HCT116 (cell line): Measurements from ENCODE around the gene CHRNA7. TPM values are rescaled to one million over a fixed set of nuclear protein-coding genes. Genes with fewer than 3 reads are reported as not detected.

Source experiments
- ATAC-seq: fragments of 200-7000 bp; cut with Tn5 transposase; 2 replicates; pipeline ENCODE4 v1.9.1; 2020; ENCODE audit warnings: mild to moderate bottlenecking, moderate library complexity
- BruUV-seq: library from RNA; stranded (reverse); fragments of 400-500 nt; replicated peaks from 2 replicates; lab custom pipeline; 2021; lab: Mats Ljungman, UMichigan
- CTCF ChIA-PET: fragments of 300-600 bp; sonication (Branson Sonifier 250); formaldehyde crosslinking; loops from one replicate; lab custom pipeline; 2021; ENCODE audit warnings: antibody characterized with exemption; lab: Charles Lee
- POLR2A ChIA-PET: fragments of 300-600, 350-600 bp; sonication (Branson Sonifier 250); formaldehyde crosslinking; loops from one replicate; lab custom pipeline; 2021; ENCODE audit warnings: antibody characterized with exemption; lab: Charles Lee
- RAD21 ChIA-PET, 2 experiments: fragments of 300-600 bp; sonication (Branson Sonifier 250); formaldehyde crosslinking; loops; one replicate each; lab custom pipeline; 2023; ENCODE audit warnings: low total read pairs in 2 of 2; ENCODE audit not compliant: uncharacterized antibody in 2 of 2, unreplicated experiment in 2 of 2, low non-redundant PET in 1 of 2; lab: Charles Lee
- DNase-seq: peaks from one replicate; pipeline ENCODE4 v3.0.0-alpha.2; 2010; ENCODE audit warnings: low read depth, low spot score
- H2AFZ ChIP-seq: fragments of 200-600 bp; shearing (Covaris generic), sonication (generic); 2 replicates; pipeline ENCODE4 v1.6.1; 2017; ENCODE audit warnings: low read depth, mixed run types, mixed read lengths, antibody characterized with exemption, low read length; ENCODE audit not compliant: poor library complexity, severe bottlenecking
- H3K27ac ChIP-seq: 2 replicates; pipeline ENCODE4 v1.5.1; 2012; ENCODE audit warnings: low read depth, low read length
- H3K27me3 ChIP-seq: fragments of 200-600 bp; sonication (generic); 2 replicates; pipeline ENCODE4 v1.6.1; 2016; ENCODE audit warnings: mixed run types, low read length, mixed read lengths; ENCODE audit not compliant: insufficient read depth
- H3K36me3 ChIP-seq, 2 experiments: fragments of 200-500 bp in 1 of 2; fragments of 200-600 bp in 1 of 2; sonication (Bioruptor generic) in 1 of 2; sonication (generic) in 1 of 2; 2 replicates each; pipeline versions ENCODE4 v1.5.1 to v1.6.1; 2014 to 2016; ENCODE audit warnings: low read length in 2 of 2, inconsistent platforms in 1 of 2, mixed read lengths in 1 of 2, mixed run types in 1 of 2; ENCODE audit not compliant: insufficient read depth in 2 of 2, control insufficient read depth in 1 of 2
- H3K4me1 ChIP-seq, 2 experiments: fragments of 200-600 bp in 1 of 2; sonication (generic) in 1 of 2; 2 replicates each; pipeline versions ENCODE4 v1.5.1 to v1.6.1; 2012 to 2017; ENCODE audit warnings: low read length in 2 of 2, inconsistent platforms in 1 of 2, mild to moderate bottlenecking in 1 of 2, mixed read lengths in 1 of 2, mixed run types in 1 of 2, moderate library complexity in 1 of 2; ENCODE audit not compliant: insufficient read depth in 2 of 2, control insufficient read depth in 1 of 2
- H3K4me2 ChIP-seq: fragments of 200-600 bp; sonication (generic); 2 replicates; pipeline ENCODE4 v1.6.1; 2017; ENCODE audit warnings: mixed run types, low read length, mixed read lengths
- H3K4me3 ChIP-seq, 2 experiments: fragments of 200-600 bp in 1 of 2; sonication (generic) in 1 of 2; replicated peaks in 1 of 2; 2 replicates each; pipeline ENCODE4 v1.5.1; 2011 to 2016; ENCODE audit warnings: low read length in 2 of 2, control low read depth in 1 of 2, low read depth in 1 of 2, mild to moderate bottlenecking in 1 of 2, mixed read lengths in 1 of 2, mixed run types in 1 of 2
- H3K79me2 ChIP-seq: fragments of 200-600 bp; sonication (generic); 2 replicates; pipeline ENCODE4 v1.6.1; 2017; ENCODE audit warnings: mild to moderate bottlenecking, mixed run types, low read length, moderate library complexity, mixed read lengths; ENCODE audit not compliant: insufficient read depth
- H3K9ac ChIP-seq: fragments of 200-600 bp; sonication (generic); 2 replicates; pipeline ENCODE4 v1.6.1; 2016; ENCODE audit warnings: low read length, mixed read lengths
- H3K9me2 ChIP-seq: fragments of 200-600 bp; sonication (generic), shearing (Covaris generic); 2 replicates; pipeline ENCODE4 v1.6.1; 2017; ENCODE audit warnings: mixed run types, mild to moderate bottlenecking, moderate library complexity; ENCODE audit not compliant: insufficient read depth
- H3K9me3 ChIP-seq, 2 experiments: fragments of 200-500 bp in 1 of 2; fragments of 200-600 bp in 1 of 2; sonication (Bioruptor generic) in 1 of 2; sonication (generic) in 1 of 2; 2 replicates each; pipeline ENCODE4 v1.6.1; 2014 to 2017; ENCODE audit warnings: low read length in 2 of 2, mixed read lengths in 2 of 2, inconsistent platforms in 1 of 2, low read depth in 1 of 2, mild to moderate bottlenecking in 1 of 2, mixed run types in 1 of 2, moderate library complexity in 1 of 2; ENCODE audit not compliant: control insufficient read depth in 1 of 2, insufficient read depth in 1 of 2
- H4K20me1 ChIP-seq: fragments of 200-600 bp; sonication (generic), shearing (Covaris generic); 2 replicates; pipeline ENCODE4 v1.6.1; 2017; ENCODE audit warnings: mixed run types, mild to moderate bottlenecking, moderate library complexity; ENCODE audit not compliant: insufficient read depth
- EGR1 ChIP-seq: IDR thresholded peaks from 2 replicates; pipeline ENCODE4 v1.6.1; 2012; ENCODE audit warnings: low read depth
- EZH2phosphoT487 ChIP-seq: fragments of 200-600 bp; IDR thresholded peaks from 2 replicates; pipeline ENCODE4 v1.6.1; 2018; ENCODE audit warnings: antibody characterized with exemption, borderline replicate concordance
- FOSL1 ChIP-seq: IDR thresholded peaks from 2 replicates; pipeline ENCODE4 v1.6.1; 2012; ENCODE audit warnings: low read depth
- JUND ChIP-seq: IDR thresholded peaks from 2 replicates; pipeline ENCODE4 v1.6.1; 2012
- POLR2AphosphoS5 ChIP-seq: IDR thresholded peaks from 2 replicates; pipeline ENCODE4 v1.6.1; 2011; ENCODE audit warnings: mild to moderate bottlenecking, low read depth, low read length, moderate library complexity
- RAD21 ChIP-seq: IDR thresholded peaks from 2 replicates; pipeline ENCODE4 v1.6.1; 2012; ENCODE audit warnings: low read depth, mild to moderate bottlenecking
- SP1 ChIP-seq: IDR thresholded peaks from 2 replicates; pipeline ENCODE4 v1.6.1; 2012; ENCODE audit warnings: low read depth
- SRF ChIP-seq: IDR thresholded peaks from 2 replicates; pipeline ENCODE4 v1.6.1; 2012; ENCODE audit warnings: low read depth
- TCF7L2 ChIP-seq: IDR thresholded peaks from 2 replicates; pipeline ENCODE4 v1.7.0; 2011; ENCODE audit warnings: borderline replicate concordance, inconsistent platforms; ENCODE audit not compliant: insufficient read depth, insufficient read length; ENCODE audit errors: extremely low read depth
- ZNF274 ChIP-seq: fragments of 200-500 bp; sonication (Bioruptor generic); IDR thresholded peaks from 2 replicates; pipeline ENCODE4 v1.6.1; 2014; ENCODE audit warnings: mild to moderate bottlenecking, low read depth, low read length, inconsistent platforms
- intact Hi-C: fragments of 100-400 bp; cut with micrococcal nuclease; formaldehyde crosslinking; loops from 2 replicates; pipeline ENCODE4 v1.10.0; 2022
- total RNA-seq: library from RNA; stranded (reverse); gene quantifications from one replicate; pipeline ENCODE4 v1.2.1, GENCODE V29; 2021; ENCODE audit not compliant: unreplicated experiment
- TF ChIP-seq, protein P1 (sequence below): IDR thresholded peaks from 2 replicates; pipeline ENCODE4 v1.6.1; 2012
- TF ChIP-seq, protein P2 (sequence below): IDR thresholded peaks from 2 replicates; pipeline ENCODE4 v1.6.1; 2011; ENCODE audit warnings: mild to moderate bottlenecking, low read length, moderate library complexity; ENCODE audit not compliant: insufficient replicate concordance; ENCODE audit errors: extremely low read depth

Gene CHRNA7
- total RNA-seq, 1 experiment from 2014 or later, result 6.8 TPM

DNA sequence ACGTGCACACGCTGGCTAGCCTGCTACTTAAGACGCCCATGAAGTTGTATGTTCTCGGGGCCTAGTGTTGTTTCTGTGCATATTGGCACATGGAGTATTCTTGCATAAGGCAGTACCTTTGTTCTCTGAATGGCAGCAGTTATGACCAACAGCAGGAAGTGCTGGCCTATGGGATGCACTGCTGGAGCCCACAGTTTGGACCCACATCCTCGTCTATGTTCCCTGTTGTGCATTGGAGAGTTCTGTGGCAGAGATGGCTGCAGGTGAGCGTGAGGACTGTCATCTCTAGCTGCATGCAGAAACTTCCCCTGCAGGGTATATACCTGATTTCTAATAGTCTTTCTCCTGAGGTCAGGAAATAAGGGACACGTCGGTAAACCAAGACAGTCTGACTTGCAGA is 81.8 kb downstream of the CHRNA7 start:
- POLR2A ChIA-PET, result no interaction called here
- no peak for ATAC-seq
- BruUV-seq, result no TSS peak

DNA sequence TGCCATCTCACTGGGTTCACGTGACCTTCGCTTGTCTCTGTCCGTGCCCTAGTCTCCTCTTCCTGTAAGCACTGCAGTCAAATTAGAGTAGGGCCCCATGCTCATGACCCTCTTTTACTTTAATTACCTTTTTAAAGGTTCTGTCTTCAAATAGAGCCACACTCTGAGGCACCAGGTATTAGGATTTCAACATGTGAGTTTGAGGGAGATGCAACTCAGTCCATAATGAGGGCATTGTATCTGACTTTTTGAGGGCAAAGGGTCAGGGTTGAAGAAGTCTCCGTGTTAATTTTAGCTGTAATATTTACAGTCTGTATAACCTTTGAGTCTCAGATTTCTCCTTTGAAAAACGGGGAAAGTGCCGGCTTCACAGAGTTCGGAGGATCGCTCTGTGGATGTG is 82.9 kb downstream of the CHRNA7 start:
- Histone ChIP-seq H3K4me3 (no peak overlapping the region), H2AFZ (no peak overlapping the region), H4K20me1 (no peaks in the 10 kb centered on the region), H3K9me3 (no peaks in the 10 kb centered on the region), H3K27ac (no peak overlapping the region), H3K36me3 (no peaks in the 10 kb centered on the region), H3K9me2 (no peaks in the 10 kb centered on the region), H3K27me3 (no peaks in the 10 kb centered on the region), H3K9ac (no peak overlapping the region), H3K79me2 (no peaks in the 10 kb centered on the region), H3K4me1 (no peaks in the 10 kb centered on the region), H3K4me2 (no peak overlapping the region)
- intact Hi-C loops, result no loop called here
- BruUV-seq, result no TSS peak
- TF ChIP-seq, protein P1, sequence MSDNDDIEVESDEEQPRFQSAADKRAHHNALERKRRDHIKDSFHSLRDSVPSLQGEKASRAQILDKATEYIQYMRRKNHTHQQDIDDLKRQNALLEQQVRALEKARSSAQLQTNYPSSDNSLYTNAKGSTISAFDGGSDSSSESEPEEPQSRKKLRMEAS, result no peak
- TF ChIP-seq RAD21 (no peak), POLR2AphosphoS5 (no peak), SP1 (no peak), FOSL1 (no peak), JUND (no peak), EZH2phosphoT487 (no peak), EGR1 (no peak)
- TF ChIP-seq, protein P2, sequence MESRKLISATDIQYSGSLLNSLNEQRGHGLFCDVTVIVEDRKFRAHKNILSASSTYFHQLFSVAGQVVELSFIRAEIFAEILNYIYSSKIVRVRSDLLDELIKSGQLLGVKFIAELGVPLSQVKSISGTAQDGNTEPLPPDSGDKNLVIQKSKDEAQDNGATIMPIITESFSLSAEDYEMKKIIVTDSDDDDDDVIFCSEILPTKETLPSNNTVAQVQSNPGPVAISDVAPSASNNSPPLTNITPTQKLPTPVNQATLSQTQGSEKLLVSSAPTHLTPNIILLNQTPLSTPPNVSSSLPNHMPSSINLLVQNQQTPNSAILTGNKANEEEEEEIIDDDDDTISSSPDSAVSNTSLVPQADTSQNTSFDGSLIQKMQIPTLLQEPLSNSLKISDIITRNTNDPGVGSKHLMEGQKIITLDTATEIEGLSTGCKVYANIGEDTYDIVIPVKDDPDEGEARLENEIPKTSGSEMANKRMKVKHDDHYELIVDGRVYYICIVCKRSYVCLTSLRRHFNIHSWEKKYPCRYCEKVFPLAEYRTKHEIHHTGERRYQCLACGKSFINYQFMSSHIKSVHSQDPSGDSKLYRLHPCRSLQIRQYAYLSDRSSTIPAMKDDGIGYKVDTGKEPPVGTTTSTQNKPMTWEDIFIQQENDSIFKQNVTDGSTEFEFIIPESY, result no peak
- ChIA-PET RAD21 (no interaction called here), POLR2A (no interaction called here), CTCF (no interaction called here)
- ATAC-seq (no peak), DNase-seq (no peak)

More for the DNA sequence above, 81.8 kb downstream of the CHRNA7 start:
- no peak overlapping the region for H3K4me3 ChIP-seq
- ChIA-PET RAD21 (no interaction called here), CTCF (no interaction called here)
- DNase-seq, result no peak
- no peaks in the 10 kb centered on the region for H3K4me1 ChIP-seq
- H3K9ac ChIP-seq, result no peak overlapping the region
- H3K36me3 ChIP-seq, result no peaks in the 10 kb centered on the region
- H3K9me2 ChIP-seq, result no peaks in the 10 kb centered on the region
- H4K20me1 ChIP-seq, result no peaks in the 10 kb centered on the region
- H3K9me3 ChIP-seq, result no peaks in the 10 kb centered on the region
- H3K27me3 ChIP-seq, result no peaks in the 10 kb centered on the region
- no peak for TF ChIP-seq SRF
- TF ChIP-seq POLR2AphosphoS5, result no peak
- no peak for TF ChIP-seq EGR1
- TF ChIP-seq TCF7L2, result no peak
- TF ChIP-seq ZNF274, result no peak
- no peak overlapping the region for H3K4me2 ChIP-seq
- no peak overlapping the region for H3K27ac ChIP-seq
- H3K79me2 ChIP-seq, result no peaks in the 10 kb centered on the region
- H2AFZ ChIP-seq, result no peak overlapping the region
- intact Hi-C loops, result no loop called here
